Superior temporal gyrus (tissue), 1 donor: ENCODE data around the gene CHMP1A.
"Not testable (repeated sequence)": the region's sequence is repeated elsewhere in the genome, so short reads cannot be mapped to it uniquely, and the experiment has no call there.

ENCODE experiments used
- DNase-seq: peaks from one replicate; pipeline ENCODE4 v3.0.0-alpha.2; 2016; ENCODE audit errors: extremely low spot score

CHMP1A gene

DNA sequence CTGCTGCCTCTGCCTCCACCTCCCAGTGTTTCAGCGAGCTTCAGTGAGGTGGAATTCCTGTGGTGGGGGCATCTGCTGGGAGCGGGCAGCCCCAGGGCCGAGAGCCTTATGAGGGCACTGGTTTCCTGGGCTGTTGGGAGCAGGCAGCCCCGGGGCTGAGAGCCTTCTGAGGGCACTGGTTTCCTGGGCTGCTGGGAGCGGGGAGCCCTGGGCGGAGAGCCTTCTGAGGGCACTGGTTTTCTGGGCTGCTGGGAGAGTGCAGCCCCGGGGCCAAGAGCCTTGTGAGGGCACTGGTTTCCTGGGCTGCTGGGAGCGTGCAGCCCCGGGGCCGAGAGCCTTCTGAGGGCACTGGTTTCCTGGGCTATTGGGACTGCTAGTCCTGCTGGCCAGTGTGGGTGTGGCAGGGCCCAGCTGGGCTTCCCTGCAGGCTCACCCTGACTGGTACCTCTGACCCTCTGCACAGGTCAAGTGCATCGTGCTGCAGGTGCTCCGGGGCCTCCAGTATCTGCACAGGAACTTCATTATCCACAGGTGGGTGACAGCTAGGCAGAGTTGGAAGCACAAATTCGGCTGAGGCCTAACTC is 34.6 kb upstream of the CHMP1A start:
- no peak for DNase-seq

GRCh38 chr16:89691231-89691985 is 33.9 kb upstream of the CHMP1A start:
- no peak for DNase-seq

DNA sequence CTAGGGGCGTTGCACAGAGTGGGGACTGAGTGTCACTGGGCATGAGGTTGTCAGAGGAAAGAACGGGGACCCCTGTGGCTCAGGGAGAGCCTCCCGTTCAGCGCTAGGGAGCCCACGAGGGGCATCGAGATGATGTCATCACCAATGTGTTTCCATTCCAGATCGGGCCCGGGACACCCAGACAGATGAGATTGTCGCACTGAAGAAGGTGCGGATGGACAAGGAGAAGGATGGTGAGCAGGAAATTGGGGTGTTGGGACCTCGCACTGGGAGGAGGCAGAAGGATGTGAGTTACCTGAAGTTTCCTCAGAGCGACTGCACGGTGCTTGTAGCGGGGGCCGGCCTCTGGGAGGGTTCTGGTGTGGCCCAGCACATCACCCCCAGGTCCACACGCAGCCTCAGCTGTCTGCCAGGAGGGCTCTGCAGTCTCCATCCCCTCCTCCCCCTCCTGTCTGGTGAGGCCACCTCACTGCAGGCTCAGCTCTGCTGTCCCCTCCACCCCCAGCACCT is 32.9 kb upstream of the CHMP1A start:
- no peak for DNase-seq

GRCh38 chr16:89689621-89690020 is 32.1 kb upstream of the CHMP1A start:
- DNase-seq: not testable (repeated sequence)

- DNase-seq: no peak
Observed at GRCh38 chr16:89689142-89689541, 31.6 kb upstream of the CHMP1A start.

- DNase-seq: no peak
Observed at GRCh38 chr16:89688395-89688794, 30.9 kb upstream of the CHMP1A start.

GRCh38 chr16:89687092-89687940 is 29.8 kb upstream of the CHMP1A start:
- DNase-seq: no peak

GRCh38 chr16:89686520-89687091 is 29.1 kb upstream of the CHMP1A start, which contains the start of gene CDK10:
Gene CDK10, plus strand, starts transcription at chr16:89686689. Its CDS starts 22 bp downstream, at chr16:89686711.
- peak; percentile 91 for DNase-seq

- DNase-seq: no peak
Observed at GRCh38 chr16:89685916-89686315, 28.4 kb upstream of the CHMP1A start.

DNA sequence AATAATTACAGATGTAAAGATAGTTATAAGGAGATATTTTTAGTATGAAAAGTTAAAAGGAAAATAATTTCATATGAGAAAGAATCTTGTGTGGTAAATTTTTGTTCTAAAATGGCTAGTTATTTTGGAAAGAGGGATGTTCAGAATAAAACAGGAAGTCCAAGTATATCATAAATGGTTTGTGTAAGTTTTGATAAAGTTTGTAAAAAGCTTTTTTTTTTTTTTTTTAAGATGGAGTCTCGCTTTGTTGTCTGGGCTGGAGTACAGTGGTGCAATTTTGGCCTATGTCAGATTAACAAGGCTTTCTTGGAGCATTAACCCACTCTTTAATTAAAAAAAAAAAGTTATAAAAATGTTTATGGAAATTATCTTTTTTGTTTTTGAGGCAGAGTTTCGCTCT is 20.8 kb upstream of the CHMP1A start:
- DNase-seq: no peak

DNA sequence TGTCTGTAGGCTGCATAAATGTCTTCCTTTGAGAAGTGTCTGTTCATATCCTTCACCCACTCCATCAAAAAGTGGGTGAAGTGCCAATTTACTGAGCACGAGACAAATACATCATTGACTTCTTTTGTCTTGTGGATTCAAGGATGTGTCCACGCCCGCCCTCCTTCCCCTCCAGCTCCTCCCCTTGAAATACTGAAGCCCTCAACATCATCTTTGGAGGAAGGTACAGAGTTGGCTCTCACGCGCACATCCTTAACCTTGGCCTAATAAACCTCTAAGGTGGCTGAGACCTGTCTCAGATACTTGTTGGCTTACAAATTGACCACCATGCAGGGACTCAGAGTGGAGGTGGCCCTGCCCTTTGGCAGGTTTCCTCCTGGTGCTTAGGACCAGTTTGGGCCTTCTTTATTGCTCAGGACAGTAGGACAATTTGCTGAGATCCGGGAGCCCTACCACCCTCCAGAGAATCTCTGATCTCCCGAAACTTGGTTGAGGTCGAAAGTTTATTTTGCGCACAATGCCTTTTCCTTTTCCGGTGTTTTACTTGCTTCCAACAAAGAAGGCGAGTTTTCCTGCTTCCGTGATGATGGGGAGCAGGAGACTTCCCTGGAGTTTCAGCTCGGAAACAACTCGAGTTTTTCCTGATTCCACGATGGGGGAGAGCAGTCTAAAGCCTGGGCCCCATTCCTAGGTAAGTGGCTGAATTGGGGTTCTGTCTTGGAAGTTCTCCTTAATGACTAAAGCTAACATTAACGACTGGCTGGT is 14.9 kb upstream of the CHMP1A start:
- DNase-seq: no peak

DNA sequence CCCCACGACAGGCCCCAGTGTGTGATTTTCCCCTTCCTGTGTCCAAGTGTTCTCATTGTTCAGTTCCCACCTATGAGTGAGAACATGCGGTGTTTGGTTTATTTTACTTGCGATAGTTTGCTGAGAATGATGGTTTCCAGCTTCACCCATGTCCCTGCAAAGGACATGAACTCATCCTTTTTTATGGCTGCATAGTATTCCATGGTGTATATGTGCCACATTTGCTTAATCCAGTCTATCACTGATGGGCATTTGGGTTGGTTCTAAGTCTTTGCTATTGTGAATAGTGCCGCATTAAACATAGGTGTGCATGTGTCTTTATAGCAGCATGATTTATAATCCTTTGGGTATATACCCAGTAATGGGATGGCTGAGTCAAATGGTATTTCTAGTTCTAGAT is 14.1 kb upstream of the CHMP1A start:
- DNase-seq: not testable (repeated sequence)

GRCh38 chr16:89670496-89671431 is 13.3 kb upstream of the CHMP1A start:
- no peak for DNase-seq

DNA sequence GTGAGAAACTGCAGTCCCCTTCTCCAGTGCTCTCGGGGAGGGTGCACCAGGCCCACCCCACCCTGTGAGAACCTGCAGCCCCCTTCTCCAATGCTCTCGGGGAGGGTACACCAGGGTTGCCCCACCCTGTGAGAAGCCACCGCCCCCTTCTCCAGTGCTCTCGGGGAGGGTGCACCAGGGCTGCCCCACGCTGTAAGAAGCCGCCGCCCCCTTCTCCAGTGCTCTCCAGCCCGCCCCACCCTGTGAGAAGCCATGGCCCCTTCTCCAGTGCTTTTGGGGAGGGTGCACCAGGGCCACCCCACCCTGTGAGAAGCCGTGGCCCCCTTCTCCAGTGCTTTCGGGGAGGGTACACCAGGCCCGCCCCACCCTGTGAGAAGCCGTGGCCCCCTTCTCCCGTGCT is 12.2 kb upstream of the CHMP1A start:
- DNase-seq: no peak

DNA sequence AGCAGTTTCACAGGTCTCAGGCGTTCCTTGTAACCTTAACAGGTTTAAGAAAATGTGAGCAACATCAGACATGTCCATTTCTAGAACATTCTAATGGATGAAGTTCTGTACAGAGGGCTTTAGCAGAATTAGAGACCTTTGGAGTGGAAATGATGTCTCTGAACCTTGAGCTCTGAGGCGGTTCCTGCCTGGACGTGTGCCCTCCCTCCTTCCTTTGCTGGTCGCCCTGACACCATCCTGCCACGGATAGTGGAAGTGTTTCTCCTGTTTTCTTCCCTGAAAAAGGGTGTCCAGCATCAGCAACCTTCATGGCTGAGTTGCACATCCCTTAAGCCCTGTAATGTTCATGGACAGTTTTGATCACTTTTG is 11.3 kb upstream of the CHMP1A start:
- DNase-seq: no peak

DNA sequence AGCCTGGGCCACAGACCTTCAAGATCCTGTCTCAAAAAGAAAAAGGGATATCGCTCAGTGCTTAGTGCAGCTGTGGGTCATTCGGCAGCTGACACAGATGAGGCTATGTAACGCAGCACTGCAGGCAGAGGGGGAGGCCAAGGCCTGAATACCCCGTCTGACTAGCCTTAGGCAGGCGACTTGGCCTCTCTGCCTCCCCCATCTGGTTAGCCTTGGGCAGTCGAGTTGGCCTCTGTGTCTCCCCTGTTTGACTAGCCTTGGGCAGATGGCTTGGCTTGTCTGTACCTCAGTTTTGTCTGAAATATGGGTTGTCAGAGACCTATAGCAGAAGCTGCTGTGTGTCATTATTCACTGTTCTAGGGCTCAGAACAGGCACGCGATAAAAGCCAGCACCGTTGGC is 10.1 kb upstream of the CHMP1A start:
- no peak for DNase-seq

GRCh38 chr16:89667000-89667399 is 9.5 kb upstream of the CHMP1A start:
- DNase-seq: not testable (repeated sequence)

GRCh38 chr16:89664238-89664637 is 6.7 kb upstream of the CHMP1A start:
- not testable (repeated sequence) for DNase-seq

DNA sequence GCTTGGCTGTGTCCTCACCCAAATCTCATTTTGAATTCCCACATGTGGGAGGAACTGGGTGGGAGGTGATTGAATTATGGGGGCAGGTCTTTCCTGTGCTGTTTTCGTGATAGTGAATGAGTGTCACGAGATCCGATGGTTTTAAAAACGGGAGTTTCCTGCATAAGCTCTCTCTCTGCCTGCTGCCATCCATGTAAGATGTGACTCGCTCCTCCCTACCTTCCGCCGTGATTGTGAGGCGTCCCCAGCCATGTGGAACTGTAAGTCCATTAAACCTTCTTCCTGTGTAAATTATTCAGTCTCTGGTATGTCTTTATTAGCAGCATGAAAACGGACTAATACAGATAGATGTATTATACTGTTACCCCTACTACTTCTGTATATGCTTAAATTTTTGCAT is 3.7 kb upstream of the CHMP1A start:
- no peak for DNase-seq

DNA sequence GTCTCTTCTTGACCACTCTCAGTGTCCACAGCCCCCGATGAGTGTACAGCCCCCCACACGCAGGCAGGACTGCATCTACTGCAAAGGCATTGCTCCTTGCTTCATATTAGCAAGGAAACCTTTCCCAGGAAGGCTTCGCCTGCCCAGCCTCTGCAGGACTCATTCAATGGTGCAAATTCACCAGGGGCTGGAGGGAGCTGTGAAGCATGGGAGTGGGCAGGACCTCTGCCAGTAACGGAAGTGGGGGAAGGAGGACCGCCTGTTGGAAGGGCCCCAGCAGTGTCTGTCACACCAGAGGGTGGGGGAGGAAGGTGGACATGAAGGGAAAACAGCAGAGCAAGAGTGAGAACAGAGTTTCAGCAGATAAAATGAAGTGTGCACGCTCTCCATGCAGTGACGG is 2.6 kb upstream of the CHMP1A start:
- DNase-seq: no peak
